Stimulated activated CD4-positive, alpha-beta T cell treated with anti-CD3 and anti-CD28 coated beads, Interleukin-4, amount 100 ng/mL, for 24 hours (primary cell): ENCODE data around the gene CHRM2.

Source experiments
- DNase-seq: peaks from one replicate; pipeline ENCODE4 v3.0.0-alpha.2; 2020

Gene CHRM2

GRCh38 chr7:137036768-137037167 is 168.3 kb downstream of the CHRM2 start:
- no peak for DNase-seq

- DNase-seq, result no peak
Measured at GRCh38 chr7:137038706-137039105, 170.3 kb downstream of the CHRM2 start.

- DNase-seq, result no peak
Measured at GRCh38 chr7:137040745-137041144, 172.3 kb downstream of the CHRM2 start.

- no peak for DNase-seq
Measured at GRCh38 chr7:137045573-137045972, 177.1 kb downstream of the CHRM2 start.

- DNase-seq, result no peak
Measured at GRCh38 chr7:137069249-137069963, 201.0 kb downstream of the CHRM2 start.
